ENCODE data around the gene KIAA1671. TPM values are rescaled to one million over a fixed set of nuclear protein-coding genes. Genes with fewer than 3 reads are reported as not detected.

KIAA1671 gene
- total and polyA plus RNA-seq, 2 donors (not counting 1 experiment from before 2014, with no cell fraction given) = 0.01 to 0.02 TPM

DNA sequence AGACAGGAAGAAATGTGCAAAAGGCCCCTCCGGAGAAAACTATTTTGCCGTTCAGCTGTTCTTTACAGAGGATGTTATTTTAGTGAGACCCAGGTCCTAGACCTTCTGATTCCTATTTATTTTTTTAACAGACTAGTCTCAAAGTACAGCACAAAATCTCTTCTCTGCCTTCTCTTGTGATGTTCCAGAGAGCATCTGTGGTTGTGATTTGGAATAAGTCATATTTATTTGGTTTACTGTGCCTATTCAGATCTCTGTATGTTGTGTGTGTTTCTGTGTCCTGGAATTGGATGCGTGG is 26.1 kb upstream of the KIAA1671 start:
- CTCF ChIA-PET = no interaction called here
- H3K4me1 ChIP-seq (ENCODE audit: control insufficient read depth in 2 of 2, insufficient read depth in 2 of 2, low read length in 2 of 2) = no peaks in the 10 kb centered on the region

DNA sequence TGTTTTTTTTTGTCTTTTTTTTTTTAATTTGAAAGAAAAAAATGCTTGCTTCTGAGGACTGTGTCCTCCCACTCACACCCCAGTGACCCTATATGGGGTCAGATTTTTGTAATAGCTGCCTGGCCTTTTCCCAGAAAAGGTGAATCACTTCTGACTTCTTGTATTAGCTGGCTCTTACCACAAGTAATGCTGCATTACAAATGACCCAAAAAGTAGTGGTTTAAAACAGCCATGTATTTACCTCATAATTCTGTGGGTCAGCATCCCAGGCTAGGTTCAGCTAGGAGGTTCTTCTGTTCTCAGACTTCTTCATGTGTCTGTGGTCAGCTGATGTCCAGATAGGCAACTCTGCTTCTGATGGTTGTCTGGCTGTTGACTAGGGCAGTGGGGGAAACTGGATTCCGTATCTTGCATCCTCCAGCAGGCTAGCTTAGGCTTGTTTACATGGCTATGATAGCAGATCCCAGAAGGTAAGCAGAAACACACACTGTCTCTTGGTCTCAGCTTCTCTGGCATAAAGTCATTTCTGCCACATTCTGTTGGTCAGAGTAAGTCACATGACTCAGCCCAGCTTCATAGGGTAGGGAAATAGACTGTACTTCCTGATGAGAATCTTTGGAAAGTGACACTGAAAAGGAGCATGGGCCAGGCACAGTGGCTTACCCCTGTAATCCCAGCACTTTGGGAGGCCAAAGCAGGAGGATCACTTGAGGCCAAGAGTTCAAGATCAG is 25.5 kb upstream of the KIAA1671 start:
- no peaks in the 10 kb centered on the region for H3K4me1 Mint-ChIP-seq
- Histone ChIP-seq H3K36me3 (replicated peaks in 1 of 2; ENCODE audit: control extremely low read depth in 1 of 2, control insufficient read depth in 1 of 2, extremely low read depth in 1 of 2, insufficient read depth in 2 of 2, low read length in 1 of 2) (no peaks in the 10 kb centered on the region), H3K4me1 (ENCODE audit: control insufficient read depth in 2 of 2, insufficient read depth in 2 of 2, low read length in 2 of 2) (no peaks in the 10 kb centered on the region), H3K4me3 (ENCODE audit: control extremely low read depth in 1 of 5, extremely low read depth in 1 of 5, insufficient read depth in 1 of 5, low read depth in 2 of 5, low read length in 4 of 5) (no peak overlapping the region), H3K27ac (ENCODE audit: low read length in 2 of 2) (no peak overlapping the region), H3K27me3 (replicated peaks in 1 of 4; ENCODE audit: control extremely low read depth in 1 of 4, control insufficient read depth in 3 of 4, insufficient read depth in 4 of 4, low read length in 3 of 4) (peaks cover 0 to 6% (median 2%) of the 10 kb centered on the region in 4 experiments), H4K20me1 (ENCODE audit: control insufficient read depth, insufficient read depth, low read length, poor library complexity, severe bottlenecking) (no peaks in the 10 kb centered on the region), H3K79me2 (ENCODE audit: control insufficient read depth, insufficient read depth, low read length) (no peaks in the 10 kb centered on the region), H3K4me2 (replicated peaks; ENCODE audit: low read depth, low read length, poor library complexity, severe bottlenecking) (no peak overlapping the region), H3K9ac (ENCODE audit: low read length) (no peak overlapping the region), H3K9me3 (ENCODE audit: control extremely low read depth in 1 of 3, control insufficient read depth in 2 of 3, insufficient read depth in 1 of 3, low read length in 2 of 3) (peaks cover 0 to 4% (median 0%) of the 10 kb centered on the region in 3 donors), H2AFZ (ENCODE audit: insufficient read depth, low read depth, low read length, poor library complexity, severe bottlenecking) (no peak overlapping the region)
- WGBS (ENCODE audit: insufficient coverage) = 91% methylated on average over 1 of the region's 1 CpG
- no peaks in the 10 kb centered on the region for H3K9me3 Mint-ChIP-seq (ENCODE audit: insufficient read depth)
- H3K27me3 Mint-ChIP-seq = peaks cover 32% of the 10 kb centered on the region
- intact Hi-C loops (cut with micrococcal nuclease) = no loop called here
- TF ChIP-seq EZH2 (IDR thresholded peaks at IDR 0.05; ENCODE audit: borderline replicate concordance, insufficient read depth, low read depth, low read length, poor library complexity, severe bottlenecking) = no peak
- TF ChIP-seq, protein P1, sequence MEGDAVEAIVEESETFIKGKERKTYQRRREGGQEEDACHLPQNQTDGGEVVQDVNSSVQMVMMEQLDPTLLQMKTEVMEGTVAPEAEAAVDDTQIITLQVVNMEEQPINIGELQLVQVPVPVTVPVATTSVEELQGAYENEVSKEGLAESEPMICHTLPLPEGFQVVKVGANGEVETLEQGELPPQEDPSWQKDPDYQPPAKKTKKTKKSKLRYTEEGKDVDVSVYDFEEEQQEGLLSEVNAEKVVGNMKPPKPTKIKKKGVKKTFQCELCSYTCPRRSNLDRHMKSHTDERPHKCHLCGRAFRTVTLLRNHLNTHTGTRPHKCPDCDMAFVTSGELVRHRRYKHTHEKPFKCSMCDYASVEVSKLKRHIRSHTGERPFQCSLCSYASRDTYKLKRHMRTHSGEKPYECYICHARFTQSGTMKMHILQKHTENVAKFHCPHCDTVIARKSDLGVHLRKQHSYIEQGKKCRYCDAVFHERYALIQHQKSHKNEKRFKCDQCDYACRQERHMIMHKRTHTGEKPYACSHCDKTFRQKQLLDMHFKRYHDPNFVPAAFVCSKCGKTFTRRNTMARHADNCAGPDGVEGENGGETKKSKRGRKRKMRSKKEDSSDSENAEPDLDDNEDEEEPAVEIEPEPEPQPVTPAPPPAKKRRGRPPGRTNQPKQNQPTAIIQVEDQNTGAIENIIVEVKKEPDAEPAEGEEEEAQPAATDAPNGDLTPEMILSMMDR (IDR thresholded peaks at IDR 0.05) = no peak
- no peak overlapping the region for H3K27ac Mint-ChIP-seq
- ATAC-seq (ENCODE audit: low read depth) = no peak
- POLR2A ChIA-PET = no interaction called here
- no peak for DNase-seq
- CTCF ChIA-PET = no interaction called here
- no peak overlapping the region for H3K4me3 Mint-ChIP-seq

More for the DNA sequence above, 26.1 kb upstream of the KIAA1671 start:
- no peak overlapping the region for H3K4me3 Mint-ChIP-seq
- no peaks in the 10 kb centered on the region for H3K9me3 Mint-ChIP-seq (ENCODE audit: insufficient read depth)
- Histone ChIP-seq H3K27ac (ENCODE audit: low read length in 2 of 2) (no peak overlapping the region), H4K20me1 (ENCODE audit: control insufficient read depth, insufficient read depth, low read length, poor library complexity, severe bottlenecking) (no peaks in the 10 kb centered on the region), H3K4me3 (ENCODE audit: control extremely low read depth in 1 of 5, extremely low read depth in 1 of 5, insufficient read depth in 1 of 5, low read depth in 2 of 5, low read length in 4 of 5) (no peak overlapping the region), H3K9ac (ENCODE audit: low read length) (no peak overlapping the region), H3K9me3 (ENCODE audit: control extremely low read depth in 1 of 3, control insufficient read depth in 2 of 3, insufficient read depth in 1 of 3, low read length in 2 of 3) (peaks cover 0 to 4% (median 0%) of the 10 kb centered on the region in 3 donors), H3K79me2 (ENCODE audit: control insufficient read depth, insufficient read depth, low read length) (no peaks in the 10 kb centered on the region), H3K27me3 (replicated peaks in 1 of 4; ENCODE audit: control extremely low read depth in 1 of 4, control insufficient read depth in 3 of 4, insufficient read depth in 4 of 4, low read length in 3 of 4) (peaks cover 0 to 4% (median 2%) of the 10 kb centered on the region in 4 experiments), H2AFZ (ENCODE audit: insufficient read depth, low read depth, low read length, poor library complexity, severe bottlenecking) (no peak overlapping the region), H3K36me3 (replicated peaks in 1 of 2; ENCODE audit: control extremely low read depth in 1 of 2, control insufficient read depth in 1 of 2, extremely low read depth in 1 of 2, insufficient read depth in 2 of 2, low read length in 1 of 2) (no peaks in the 10 kb centered on the region), H3K4me2 (replicated peaks; ENCODE audit: low read depth, low read length, poor library complexity, severe bottlenecking) (no peak overlapping the region)
- POLR2A ChIA-PET = no interaction called here
- DNase-seq (no peak), ATAC-seq (ENCODE audit: low read depth) (no peak)
- WGBS (ENCODE audit: insufficient coverage) = no CpG with 5 or more reads among the region's 3 CpGs
- H3K27ac Mint-ChIP-seq = no peak overlapping the region
- no peak for TF ChIP-seq EZH2 (IDR thresholded peaks at IDR 0.05; ENCODE audit: borderline replicate concordance, insufficient read depth, low read depth, low read length, poor library complexity, severe bottlenecking)
- TF ChIP-seq, protein P1 (IDR thresholded peaks at IDR 0.05) = no peak
- peaks cover 28% of the 10 kb centered on the region for H3K27me3 Mint-ChIP-seq
- intact Hi-C loops (cut with micrococcal nuclease) = no loop called here
- H3K4me1 Mint-ChIP-seq = no peaks in the 10 kb centered on the region
